Keratinocyte (primary cell): ENCODE measurements around the gene OBSCN.

Experiments
- EZH2 ChIP-seq: IDR thresholded peaks from one replicate; pipeline ENCODE4 v1.6.1; 2012; ENCODE audit warnings: inconsistent platforms, mild to moderate bottlenecking, low read length, moderate library complexity
- TF ChIP-seq, protein P1 (sequence below), 3 experiments: IDR thresholded peaks in 1 of 3; conservative IDR thresholded peaks in 1 of 3; optimal IDR thresholded peaks in 1 of 3; 2 replicates in 2 of 3; 3 replicates in 1 of 3; pipeline versions ENCODE3 to v1.5.1; 2011; ENCODE audit warnings: low read length in 3 of 3, mild to moderate bottlenecking in 3 of 3, moderate library complexity in 2 of 3, control low read depth in 1 of 3, inconsistent platforms in 1 of 3; ENCODE audit not compliant: insufficient read depth in 2 of 3; ENCODE audit errors: extremely low read depth in 1 of 3

DNA sequence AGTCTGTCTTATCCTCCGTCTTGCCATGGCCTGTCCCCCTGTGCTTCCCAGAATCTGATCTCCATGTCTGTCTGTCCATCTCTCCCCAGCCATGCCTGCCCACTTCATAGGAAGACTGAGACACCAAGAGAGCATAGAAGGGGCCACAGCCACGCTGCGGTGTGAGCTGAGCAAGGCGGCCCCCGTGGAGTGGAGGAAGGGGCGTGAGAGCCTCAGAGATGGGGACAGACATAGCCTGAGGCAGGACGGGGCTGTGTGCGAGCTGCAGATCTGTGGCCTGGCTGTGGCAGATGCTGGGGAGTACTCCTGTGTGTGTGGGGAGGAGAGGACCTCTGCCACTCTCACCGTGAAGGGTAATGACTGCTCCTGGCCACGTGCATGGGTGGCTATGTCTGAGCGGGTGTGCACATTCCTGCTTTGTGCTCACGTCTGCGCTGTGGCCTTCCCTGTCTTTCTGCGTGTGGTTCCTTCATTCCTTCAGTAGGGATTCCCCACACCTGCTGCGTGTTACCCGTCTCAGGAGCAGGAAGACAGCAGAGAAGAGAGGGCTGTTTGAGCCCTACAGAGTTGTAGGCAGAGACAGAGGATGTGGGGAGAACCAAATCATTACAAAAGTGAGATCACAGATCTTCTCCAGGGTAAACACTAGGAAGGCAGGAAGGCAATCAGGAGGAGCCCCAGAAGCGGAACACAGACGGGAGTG is 80.8 kb downstream of the OBSCN start:
- TF ChIP-seq, protein P1, sequence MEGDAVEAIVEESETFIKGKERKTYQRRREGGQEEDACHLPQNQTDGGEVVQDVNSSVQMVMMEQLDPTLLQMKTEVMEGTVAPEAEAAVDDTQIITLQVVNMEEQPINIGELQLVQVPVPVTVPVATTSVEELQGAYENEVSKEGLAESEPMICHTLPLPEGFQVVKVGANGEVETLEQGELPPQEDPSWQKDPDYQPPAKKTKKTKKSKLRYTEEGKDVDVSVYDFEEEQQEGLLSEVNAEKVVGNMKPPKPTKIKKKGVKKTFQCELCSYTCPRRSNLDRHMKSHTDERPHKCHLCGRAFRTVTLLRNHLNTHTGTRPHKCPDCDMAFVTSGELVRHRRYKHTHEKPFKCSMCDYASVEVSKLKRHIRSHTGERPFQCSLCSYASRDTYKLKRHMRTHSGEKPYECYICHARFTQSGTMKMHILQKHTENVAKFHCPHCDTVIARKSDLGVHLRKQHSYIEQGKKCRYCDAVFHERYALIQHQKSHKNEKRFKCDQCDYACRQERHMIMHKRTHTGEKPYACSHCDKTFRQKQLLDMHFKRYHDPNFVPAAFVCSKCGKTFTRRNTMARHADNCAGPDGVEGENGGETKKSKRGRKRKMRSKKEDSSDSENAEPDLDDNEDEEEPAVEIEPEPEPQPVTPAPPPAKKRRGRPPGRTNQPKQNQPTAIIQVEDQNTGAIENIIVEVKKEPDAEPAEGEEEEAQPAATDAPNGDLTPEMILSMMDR (optimal IDR thresholded peaks at IDR 0.05 in 1 of 3, IDR thresholded peaks at IDR 0.05 in 1 of 3, conservative IDR thresholded peaks at IDR 0.05 in 1 of 3; ENCODE audit: extremely low read depth in 1 of 3, insufficient read depth in 2 of 3, low read length in 3 of 3) = no peak
- TF ChIP-seq EZH2 = no peak
